Prostate gland (tissue), 2 donors: ENCODE results near the gene PCNT. TPM values are rescaled to one million over a fixed set of nuclear protein-coding genes. Genes with fewer than 3 reads are reported as not detected.

Experiments
- DNase-seq: peaks from one replicate; pipeline ENCODE4 v3.0.0-alpha.2; 2019; ENCODE audit warnings: low spot score
- H3K27ac ChIP-seq, 2 donors: fragments of 200-600 bp; sonication (generic); 2 replicates each; pipeline ENCODE4 v1.5.1; 2017 to 2019
- H3K27me3 ChIP-seq: fragments of 200-600 bp; sonication (generic); replicated peaks from 2 replicates; pipeline ENCODE4 v1.5.1; 2019; ENCODE audit not compliant: insufficient read depth
- H3K36me3 ChIP-seq, 2 donors: fragments of 200-600 bp; sonication (generic); 1 replicate in 1 of 2; 2 replicates in 1 of 2; pipeline versions ENCODE4 v1.5.1 to v1.8.1; 2017 to 2019
- H3K4me1 ChIP-seq: fragments of 200-600 bp; sonication (generic); replicated peaks from 2 replicates; pipeline ENCODE4 v1.5.1; 2019
- H3K4me3 ChIP-seq, 2 donors: fragments of 200-600 bp; sonication (generic); 2 replicates each; pipeline ENCODE4 v1.5.1; 2017 to 2019
- H3K9me3 ChIP-seq: fragments of 200-600 bp; sonication (generic); 2 replicates; pipeline ENCODE4 v1.5.1; 2017
- POLR2A ChIP-seq: fragments of 450-650 bp; IDR thresholded peaks from one replicate; pipeline ENCODE4 v1.6.1; 2016; ENCODE audit warnings: antibody characterized with exemption, mild to moderate bottlenecking
- POLR2AphosphoS5 ChIP-seq: sonication (generic); formaldehyde crosslinking; IDR thresholded peaks from one replicate; pipeline ENCODE4 v1.6.1; 2017; ENCODE audit warnings: antibody characterized with exemption
- WGBS: methylation state at CpG from one replicate; pipeline ENCODE4 v1.1.5; 2018; 5-methylcytosine and 5-hydroxymethylcytosine counted together
- intact Hi-C: fragments of 100-400 bp; cut with DNase I; formaldehyde crosslinking; loops from one replicate; pipeline ENCODE4 v1.14.2; 2022
- total RNA-seq, 2 donors: library from RNA; depleted of rRNA; stranded (reverse); fragments of >200 nt; gene quantifications; one replicate each; pipeline ENCODE4 v1.1.0, GENCODE V29; 2016
- TF ChIP-seq, protein P1 (sequence below), 4 experiments: fragments of 200-600 bp in 2 of 4; fragments of 450-650 bp in 2 of 4; sonication (generic) in 2 of 4; IDR thresholded peaks; 1 replicate in 3 of 4; 2 replicates in 1 of 4; pipeline ENCODE4 v1.5.1; 2016 to 2019; ENCODE audit warnings: antibody characterized with exemption in 4 of 4, mild to moderate bottlenecking in 2 of 4, moderate library complexity in 2 of 4

PCNT gene
- total RNA-seq, 2 donors from 2014 or later = 33.8 to 70.9 TPM

DNA sequence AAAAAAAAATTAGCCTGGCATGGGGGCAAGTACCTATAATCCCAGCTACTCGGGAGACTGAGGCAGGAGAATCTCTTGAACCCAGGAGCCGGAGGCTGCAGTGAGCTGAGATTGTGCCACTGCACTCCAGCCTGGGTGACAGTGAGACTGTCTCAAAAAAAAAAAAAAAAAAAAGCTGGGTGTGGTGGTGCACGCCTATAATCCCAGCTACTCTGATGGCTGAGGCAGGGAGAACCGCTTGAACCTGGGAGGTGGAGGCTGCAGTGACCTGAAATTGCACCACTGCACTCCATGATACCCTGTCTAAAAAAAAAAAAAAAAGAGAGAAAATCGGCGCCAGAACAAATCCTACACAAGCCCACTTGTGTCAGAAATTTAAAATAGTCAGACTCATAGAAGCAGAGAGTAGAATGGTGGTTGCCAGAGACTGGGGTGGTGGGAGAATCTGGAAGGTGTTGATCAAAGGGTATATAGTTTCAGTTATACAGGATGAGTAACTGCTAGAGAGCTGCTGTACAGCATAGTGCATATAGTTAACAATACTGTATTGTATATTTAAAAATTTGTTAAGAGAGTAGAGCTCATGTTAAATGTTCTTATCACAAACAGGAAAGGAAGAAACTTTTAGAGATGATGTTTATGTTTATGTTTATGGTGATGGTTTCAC is 144.3 kb downstream of the PCNT start:
- Histone ChIP-seq H3K9me3 (no peaks in the 10 kb centered on the region), H3K27ac (no peak overlapping the region), H3K27me3 (no peaks in the 10 kb centered on the region), H3K36me3 (no peaks in the 10 kb centered on the region), H3K4me1 (no peaks in the 10 kb centered on the region), H3K4me3 (no peak overlapping the region)
- intact Hi-C loops = no loop called here
- WGBS = 69% methylated on average over 6 of the region's 6 CpGs
- DNase-seq = no peak
- TF ChIP-seq POLR2AphosphoS5 (no peak), POLR2A (no peak)
- TF ChIP-seq, protein P1, sequence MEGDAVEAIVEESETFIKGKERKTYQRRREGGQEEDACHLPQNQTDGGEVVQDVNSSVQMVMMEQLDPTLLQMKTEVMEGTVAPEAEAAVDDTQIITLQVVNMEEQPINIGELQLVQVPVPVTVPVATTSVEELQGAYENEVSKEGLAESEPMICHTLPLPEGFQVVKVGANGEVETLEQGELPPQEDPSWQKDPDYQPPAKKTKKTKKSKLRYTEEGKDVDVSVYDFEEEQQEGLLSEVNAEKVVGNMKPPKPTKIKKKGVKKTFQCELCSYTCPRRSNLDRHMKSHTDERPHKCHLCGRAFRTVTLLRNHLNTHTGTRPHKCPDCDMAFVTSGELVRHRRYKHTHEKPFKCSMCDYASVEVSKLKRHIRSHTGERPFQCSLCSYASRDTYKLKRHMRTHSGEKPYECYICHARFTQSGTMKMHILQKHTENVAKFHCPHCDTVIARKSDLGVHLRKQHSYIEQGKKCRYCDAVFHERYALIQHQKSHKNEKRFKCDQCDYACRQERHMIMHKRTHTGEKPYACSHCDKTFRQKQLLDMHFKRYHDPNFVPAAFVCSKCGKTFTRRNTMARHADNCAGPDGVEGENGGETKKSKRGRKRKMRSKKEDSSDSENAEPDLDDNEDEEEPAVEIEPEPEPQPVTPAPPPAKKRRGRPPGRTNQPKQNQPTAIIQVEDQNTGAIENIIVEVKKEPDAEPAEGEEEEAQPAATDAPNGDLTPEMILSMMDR (IDR thresholded peaks at IDR 0.05) = no peak

DNA sequence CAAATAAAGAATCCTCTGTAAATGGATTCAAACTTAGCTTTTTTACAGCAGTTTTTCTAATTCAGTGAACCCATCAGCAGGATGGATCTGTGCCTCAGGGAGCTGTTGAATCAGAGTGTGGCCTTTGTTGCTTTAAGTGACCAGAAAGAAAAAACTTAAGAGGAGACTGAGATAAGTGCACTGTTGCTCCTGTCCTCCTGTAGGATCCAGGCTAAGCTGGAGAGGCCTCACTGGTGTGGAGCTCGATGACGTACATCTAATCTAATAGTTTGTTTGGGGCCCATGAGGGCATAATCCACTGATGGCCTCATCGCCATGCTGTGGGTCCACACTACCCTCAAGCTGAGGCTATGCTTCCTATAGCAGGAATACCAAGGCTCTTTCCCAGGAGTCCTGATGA is 145.3 kb downstream of the PCNT start:
- H3K27ac ChIP-seq = no peak overlapping the region
- no peak overlapping the region for H3K4me3 ChIP-seq
- WGBS = 93% methylated on average over 3 of the region's 3 CpGs
- intact Hi-C loops = no loop called here
- H3K4me1 ChIP-seq = no peaks in the 10 kb centered on the region
- no peak for DNase-seq
- H3K36me3 ChIP-seq = no peaks in the 10 kb centered on the region
- no peaks in the 10 kb centered on the region for H3K9me3 ChIP-seq
- no peaks in the 10 kb centered on the region for H3K27me3 ChIP-seq
- no peak for TF ChIP-seq POLR2A
- TF ChIP-seq, protein P1 (IDR thresholded peaks at IDR 0.05) = no peak
- no peak for TF ChIP-seq POLR2AphosphoS5

DNA sequence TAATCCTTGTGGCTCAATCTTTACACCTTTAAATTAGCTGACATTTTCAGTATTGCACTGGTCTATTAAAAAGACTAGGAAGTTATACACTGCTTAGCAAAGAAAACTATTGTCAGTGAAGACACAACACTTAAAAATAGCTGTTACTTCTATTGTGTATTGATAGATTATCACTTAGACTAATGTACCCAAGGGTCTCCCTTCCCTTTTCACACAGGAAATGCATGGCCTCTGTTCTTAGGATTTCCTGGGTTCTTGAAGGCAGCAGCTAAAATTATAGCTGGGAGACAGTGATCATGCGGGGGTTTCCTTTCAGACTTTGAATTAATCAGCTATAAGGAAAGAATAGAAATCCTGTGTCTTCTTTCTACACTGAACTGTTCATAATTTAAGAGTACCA is 147.6 kb downstream of the PCNT start:
- Histone ChIP-seq H3K4me1 (no peaks in the 10 kb centered on the region), H3K9me3 (no peaks in the 10 kb centered on the region), H3K27ac (no peak overlapping the region), H3K27me3 (no peaks in the 10 kb centered on the region), H3K4me3 (no peak overlapping the region), H3K36me3 (no peaks in the 10 kb centered on the region)
- TF ChIP-seq, protein P1 (IDR thresholded peaks at IDR 0.05) = no peak
- TF ChIP-seq POLR2AphosphoS5 = no peak
- TF ChIP-seq POLR2A = no peak
- WGBS = 97% methylated on average over 1 of the region's 1 CpG
- intact Hi-C loops = no loop called here
- no peak for DNase-seq

DNA sequence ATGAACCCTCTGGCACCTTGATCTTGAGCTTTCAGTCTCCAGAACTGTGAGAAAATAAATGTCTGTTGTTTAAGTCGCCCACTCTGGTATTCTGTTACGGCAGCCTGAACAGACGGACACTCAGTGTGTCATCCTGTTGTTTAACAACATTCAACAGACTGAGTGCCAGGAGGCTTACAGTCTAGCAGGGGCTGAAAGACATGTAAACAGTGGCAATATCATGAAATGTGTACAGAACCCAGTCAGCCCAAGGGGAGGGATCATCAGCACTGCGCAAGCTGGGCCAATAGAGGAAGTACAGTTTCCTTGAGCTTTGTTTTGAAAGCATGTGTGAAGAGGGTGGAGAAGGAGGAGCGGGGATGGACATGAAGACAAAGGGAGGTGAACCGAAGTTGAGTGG is 148.3 kb downstream of the PCNT start:
- DNase-seq = no peak

More for the DNA sequence above, 148.3 kb downstream of the PCNT start:
- H3K9me3 ChIP-seq = no peaks in the 10 kb centered on the region
- no peak for TF ChIP-seq POLR2A
- TF ChIP-seq POLR2AphosphoS5 = no peak
- TF ChIP-seq, protein P1 (IDR thresholded peaks at IDR 0.05) = no peak
- H3K4me1 ChIP-seq = no peaks in the 10 kb centered on the region
- no peaks in the 10 kb centered on the region for H3K27me3 ChIP-seq
- H3K27ac ChIP-seq = no peak overlapping the region
- WGBS = 80% methylated on average over 6 of the region's 6 CpGs
- H3K4me3 ChIP-seq = no peak overlapping the region
- H3K36me3 ChIP-seq = no peaks in the 10 kb centered on the region
- intact Hi-C loops = no loop called here
